Type B pancreatic cell (in vitro differentiated cells): Measurements from ENCODE around the gene MRPS9. TPM values are rescaled to one million over a fixed set of nuclear protein-coding genes. Genes with fewer than 3 reads are reported as not detected.

ENCODE experiments used
- DNase-seq: peaks from one replicate; pipeline ENCODE4 v3.0.0; 2021; ENCODE audit warnings: mixed read lengths; ENCODE audit not compliant: unreplicated experiment; ENCODE audit errors: extremely low spot score
- H3K27ac Mint-ChIP-seq: 2 replicates; pipeline ENCODE4 v1.8.0; 2021; ENCODE audit warnings: mild to moderate bottlenecking, mixed read lengths
- H3K27me3 Mint-ChIP-seq: 2 replicates; pipeline ENCODE4 v1.8.0; 2021; ENCODE audit warnings: mixed read lengths
- H3K36me3 Mint-ChIP-seq: 2 replicates; pipeline ENCODE4 v1.8.0; 2021; ENCODE audit warnings: mixed read lengths
- H3K4me1 Mint-ChIP-seq: one replicate; pipeline ENCODE4 v1.8.0; 2021; ENCODE audit warnings: mixed read lengths; ENCODE audit not compliant: unreplicated experiment
- H3K4me3 Mint-ChIP-seq: 2 replicates; pipeline ENCODE4 v1.8.0; 2021; ENCODE audit warnings: mild to moderate bottlenecking, mixed read lengths
- H3K9me3 Mint-ChIP-seq: 2 replicates; pipeline ENCODE4 v1.8.0; 2021; ENCODE audit warnings: mixed read lengths
- CTCF ChIP-seq: fragments of 200-600 bp; sonication (generic); conservative IDR thresholded peaks from 2 replicates; pipeline ENCODE4 v1.5.0; 2021; ENCODE audit warnings: antibody characterized with exemption, mild to moderate bottlenecking
- long read RNA-seq: library from polyadenylated mRNA; unstranded; transcript quantifications from one replicate; pipeline ENCODE4 v2.0.0, GENCODE V29; 2020
- total RNA-seq: library from RNA; stranded (reverse); gene quantifications from 2 replicates; pipeline ENCODE4 v1.2.1, GENCODE V29; 2021; ENCODE audit warnings: low replicate concordance

MRPS9 gene
- 29.1 and 33.6 TPM in 2 replicates for total RNA-seq
- long read RNA-seq, transcript MRPS9-201 (11 exons, 1,500 nt), result major isoform, 234 of 267 reads
- long read RNA-seq, partial matches to known transcripts, result 5 of 267 reads
- long read RNA-seq, other reads (novel, unspliced or antisense), result 28 of 267 reads

GRCh38 chr2:105037572-105038382, at the start of gene MRPS9:
MRPS9 (plus strand) TSS chr2:105038069; CDS start chr2:105038093, 24 bp downstream.
- TF ChIP-seq CTCF, result no peak
- H3K4me3 Mint-ChIP-seq, result peak within 1 kb of the TSS; percentile 98
- DNase-seq, result peak; percentile 97
- H3K27me3 Mint-ChIP-seq, result no peaks in the 10 kb centered on the region
- H3K27ac Mint-ChIP-seq, result peak within 1 kb of the TSS; percentile 97
- no peaks in the 10 kb centered on the region for H3K36me3 Mint-ChIP-seq
- H3K4me1 Mint-ChIP-seq, result peaks cover 12% of the 10 kb centered on the region
- no peaks in the 10 kb centered on the region for H3K9me3 Mint-ChIP-seq

GRCh38 chr2:105005181-105005951, 32.5 kb upstream of the MRPS9 start:
- H3K27me3 Mint-ChIP-seq, result no peaks in the 10 kb centered on the region
- H3K27ac Mint-ChIP-seq, result no peak overlapping the region
- H3K4me3 Mint-ChIP-seq, result no peak overlapping the region
- peaks cover 4% of the 10 kb centered on the region for H3K9me3 Mint-ChIP-seq
- no peaks in the 10 kb centered on the region for H3K4me1 Mint-ChIP-seq
- no peaks in the 10 kb centered on the region for H3K36me3 Mint-ChIP-seq
- TF ChIP-seq CTCF, result no peak
- no peak for DNase-seq

- Mint-ChIP-seq H3K4me1 (no peaks in the 10 kb centered on the region), H3K9me3 (peaks cover 4% of the 10 kb centered on the region), H3K27me3 (no peaks in the 10 kb centered on the region), H3K4me3 (no peak overlapping the region), H3K36me3 (no peaks in the 10 kb centered on the region), H3K27ac (no peak overlapping the region)
- TF ChIP-seq CTCF, result no peak
- no peak for DNase-seq
Observed at GRCh38 chr2:105007367-105007766, 30.5 kb upstream of the MRPS9 start.

GRCh38 chr2:105032476-105032875, 5.4 kb upstream of the MRPS9 start:
- no peak for TF ChIP-seq CTCF
- H3K9me3 Mint-ChIP-seq, result peaks cover 7% of the 10 kb centered on the region
- H3K27ac Mint-ChIP-seq, result no peak overlapping the region
- no peaks in the 10 kb centered on the region for H3K36me3 Mint-ChIP-seq
- no peaks in the 10 kb centered on the region for H3K27me3 Mint-ChIP-seq
- DNase-seq, result no peak
- no peak overlapping the region for H3K4me3 Mint-ChIP-seq
- H3K4me1 Mint-ChIP-seq, result no peaks in the 10 kb centered on the region

GRCh38 chr2:105034170-105034569, 3.7 kb upstream of the MRPS9 start:
- H3K36me3 Mint-ChIP-seq, result no peaks in the 10 kb centered on the region
- H3K4me1 Mint-ChIP-seq, result peaks cover 7% of the 10 kb centered on the region
- DNase-seq, result no peak
- H3K4me3 Mint-ChIP-seq, result no peak overlapping the region
- H3K9me3 Mint-ChIP-seq, result peaks cover 3% of the 10 kb centered on the region
- TF ChIP-seq CTCF, result no peak
- H3K27me3 Mint-ChIP-seq, result no peaks in the 10 kb centered on the region
- no peak overlapping the region for H3K27ac Mint-ChIP-seq
